RWPE2 (cell line): ENCODE measurements around the gene CACNA1S.

Experiments
- ATAC-seq: fragments of 200-7000 bp; cut with Tn5 transposase; 3 replicates; pipeline ENCODE4 v1.9.1; 2021; ENCODE audit warnings: low read depth
- DNase-seq: peaks from one replicate; pipeline ENCODE4 v3.0.0-alpha.2; 2020; ENCODE audit warnings: low spot score
- H3K27ac ChIP-seq: fragments of 450-650 bp; 2 replicates; pipeline ENCODE4 v1.5.1; 2017; ENCODE audit warnings: mild to moderate bottlenecking; ENCODE audit not compliant: poor library complexity, severe bottlenecking
- H3K27me3 ChIP-seq: fragments of 250-450 bp; sonication (Bioruptor Pico); 2 replicates; pipeline ENCODE4 v1.5.1; 2021; ENCODE audit warnings: mild to moderate bottlenecking, moderate library complexity; ENCODE audit not compliant: insufficient read depth, poor library complexity, severe bottlenecking
- H3K36me3 ChIP-seq: fragments of 250-450 bp; sonication (Bioruptor Pico); 2 replicates; pipeline ENCODE4 v1.5.1; 2020; ENCODE audit warnings: low read depth, mild to moderate bottlenecking, moderate library complexity
- H3K4me1 ChIP-seq: fragments of 250-450 bp; sonication (Bioruptor Pico); 2 replicates; pipeline ENCODE4 v1.5.1; 2021; ENCODE audit warnings: mild to moderate bottlenecking, moderate library complexity; ENCODE audit not compliant: insufficient read depth, poor library complexity, severe bottlenecking
- H3K4me3 ChIP-seq: fragments of 250-450 bp; sonication (Bioruptor Pico); 2 replicates; pipeline ENCODE4 v1.5.1; 2021; ENCODE audit warnings: mild to moderate bottlenecking, moderate library complexity; ENCODE audit not compliant: severe bottlenecking
- H3K9me3 ChIP-seq: fragments of 250-450 bp; sonication (Bioruptor Pico); 2 replicates; pipeline ENCODE4 v1.5.1; 2021; ENCODE audit warnings: mild to moderate bottlenecking, moderate library complexity; ENCODE audit not compliant: severe bottlenecking
- CTCF ChIP-seq: fragments of 450-650 bp; IDR thresholded peaks from one replicate; pipeline ENCODE4 v1.5.1; 2017; ENCODE audit warnings: mild to moderate bottlenecking, moderate library complexity; ENCODE audit not compliant: poor library complexity, severe bottlenecking

Gene CACNA1S

GRCh38 chr1:201110138-201110537 is 2.1 kb downstream of the CACNA1S start:
- no peaks in the 10 kb centered on the region for H3K36me3 ChIP-seq

GRCh38 chr1:201109651-201110050 is 2.6 kb downstream of the CACNA1S start:
- no peak for TF ChIP-seq CTCF
- ATAC-seq = no peak
- Histone ChIP-seq H3K4me1 (no peaks in the 10 kb centered on the region), H3K27ac (no peak overlapping the region), H3K4me3 (no peak overlapping the region), H3K27me3 (no peaks in the 10 kb centered on the region), H3K36me3 (no peaks in the 10 kb centered on the region), H3K9me3 (no peaks in the 10 kb centered on the region)
- DNase-seq = no peak

More at GRCh38 chr1:201110138-201110537, 2.1 kb downstream of the CACNA1S start:
- no peaks in the 10 kb centered on the region for H3K9me3 ChIP-seq
- H3K4me1 ChIP-seq = no peaks in the 10 kb centered on the region
- DNase-seq (no peak), ATAC-seq (no peak)
- TF ChIP-seq CTCF = no peak
- no peak overlapping the region for H3K27ac ChIP-seq
- no peak overlapping the region for H3K4me3 ChIP-seq
- H3K27me3 ChIP-seq = no peaks in the 10 kb centered on the region

GRCh38 chr1:201108614-201109013 is 3.6 kb downstream of the CACNA1S start:
- TF ChIP-seq CTCF = no peak
- H3K4me1 ChIP-seq = no peaks in the 10 kb centered on the region
- no peak overlapping the region for H3K27ac ChIP-seq
- H3K27me3 ChIP-seq = no peaks in the 10 kb centered on the region
- H3K36me3 ChIP-seq = no peaks in the 10 kb centered on the region
- no peaks in the 10 kb centered on the region for H3K9me3 ChIP-seq
- DNase-seq (no peak), ATAC-seq (no peak)
- no peak overlapping the region for H3K4me3 ChIP-seq

GRCh38 chr1:201105688-201106087 is 6.5 kb downstream of the CACNA1S start:
- Histone ChIP-seq H3K4me1 (no peaks in the 10 kb centered on the region), H3K27me3 (no peaks in the 10 kb centered on the region), H3K9me3 (no peaks in the 10 kb centered on the region), H3K27ac (no peak overlapping the region), H3K36me3 (no peaks in the 10 kb centered on the region), H3K4me3 (no peak overlapping the region)
- no peak for DNase-seq
- no peak for ATAC-seq
- TF ChIP-seq CTCF = no peak

GRCh38 chr1:201104141-201104540 is 8.1 kb downstream of the CACNA1S start:
- DNase-seq = no peak
- no peak for ATAC-seq
- H3K4me1 ChIP-seq = no peaks in the 10 kb centered on the region
- H3K4me3 ChIP-seq = no peak overlapping the region
- no peak for TF ChIP-seq CTCF
- no peak overlapping the region for H3K27ac ChIP-seq
- H3K36me3 ChIP-seq = no peaks in the 10 kb centered on the region
- H3K27me3 ChIP-seq = no peaks in the 10 kb centered on the region
- no peaks in the 10 kb centered on the region for H3K9me3 ChIP-seq
